Measurements from ENCODE around the gene DPP6. TPM values are rescaled to one million over a fixed set of nuclear protein-coding genes. Genes with fewer than 3 reads are reported as not detected.

Gene DPP6
- total and polyA plus RNA-seq, 2 experiments from 2014 or later: not detected

DNA sequence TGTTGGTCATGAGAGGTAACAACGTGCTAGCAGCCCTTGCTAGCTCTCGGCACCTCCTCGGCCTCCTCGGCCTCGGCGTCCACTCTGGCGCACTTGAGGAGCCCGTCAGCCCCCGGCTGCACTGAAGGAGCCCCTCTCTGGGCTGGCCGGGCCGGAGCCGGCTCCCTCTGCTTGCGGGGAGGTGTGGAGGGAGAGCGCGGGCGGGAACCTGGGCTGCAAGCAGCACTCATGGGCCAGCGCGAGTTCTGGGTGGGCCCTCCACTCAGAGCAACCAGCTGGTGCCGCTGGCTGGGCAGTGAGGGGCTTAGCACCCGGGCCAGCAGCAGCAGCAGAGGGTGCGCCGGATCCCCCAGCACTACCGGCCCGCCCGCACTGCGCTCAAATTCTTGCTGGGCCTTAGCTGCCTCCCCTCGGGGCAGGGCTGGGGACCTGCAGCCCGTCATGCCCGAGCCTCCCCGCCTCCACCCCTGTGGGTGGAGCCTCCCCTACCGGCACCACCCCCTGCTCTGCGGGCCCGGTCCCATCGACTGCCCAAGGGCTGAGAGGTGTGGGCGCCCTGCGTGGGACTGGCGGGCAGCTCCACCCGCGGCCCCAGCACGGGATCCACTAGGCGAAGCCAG lies 854.6 kb downstream of the DPP6 start:
- DNase-seq (ENCODE audit: low spot score) (no peak), ATAC-seq (no peak)
- Mint-ChIP-seq H3K27me3 (ENCODE audit: insufficient read depth, low read depth, poor library complexity) (peaks cover 16% of the 10 kb centered on the region), H3K9me3 (peaks cover 63% of the 10 kb centered on the region), H3K4me3 (no peak overlapping the region), H3K4me1 (no peaks in the 10 kb centered on the region), H3K27ac (no peak overlapping the region), H3K36me3 (ENCODE audit: low read depth) (peaks cover 16% of the 10 kb centered on the region)
- Histone ChIP-seq H3K27ac (ENCODE audit: low read depth) (no peak overlapping the region), H3K36me3 (ENCODE audit: insufficient read depth) (no peaks in the 10 kb centered on the region; the same call in 1 of the 2 replicates), H3K4me2 (no peak overlapping the region), H3K4me1 (ENCODE audit: insufficient read depth) (no peaks in the 10 kb centered on the region), H3K4me3 (no peak overlapping the region), H3K79me2 (replicated peaks; ENCODE audit: insufficient read depth) (no peaks in the 10 kb centered on the region), H2AFZ (no peak overlapping the region), H3K9me2 (ENCODE audit: insufficient read depth) (no peaks in the 10 kb centered on the region), H3K27me3 (ENCODE audit: insufficient read depth) (no peaks in the 10 kb centered on the region), H3F3A (replicated peaks; ENCODE audit: low read depth) (no peaks in the 10 kb centered on the region), H4K20me1 (replicated peaks; ENCODE audit: insufficient read depth) (no peaks in the 10 kb centered on the region)
- TF ChIP-seq STAT1 (IDR thresholded peaks at IDR 0.05; ENCODE audit: unreplicated experiment) (no peak), REST (IDR thresholded peaks at IDR 0.05; ENCODE audit: unreplicated experiment) (no peak), JUNB (IDR thresholded peaks at IDR 0.05; ENCODE audit: unreplicated experiment) (no peak), EZH2phosphoT487 (IDR thresholded peaks at IDR 0.05; ENCODE audit: unreplicated experiment) (no peak)

DNA sequence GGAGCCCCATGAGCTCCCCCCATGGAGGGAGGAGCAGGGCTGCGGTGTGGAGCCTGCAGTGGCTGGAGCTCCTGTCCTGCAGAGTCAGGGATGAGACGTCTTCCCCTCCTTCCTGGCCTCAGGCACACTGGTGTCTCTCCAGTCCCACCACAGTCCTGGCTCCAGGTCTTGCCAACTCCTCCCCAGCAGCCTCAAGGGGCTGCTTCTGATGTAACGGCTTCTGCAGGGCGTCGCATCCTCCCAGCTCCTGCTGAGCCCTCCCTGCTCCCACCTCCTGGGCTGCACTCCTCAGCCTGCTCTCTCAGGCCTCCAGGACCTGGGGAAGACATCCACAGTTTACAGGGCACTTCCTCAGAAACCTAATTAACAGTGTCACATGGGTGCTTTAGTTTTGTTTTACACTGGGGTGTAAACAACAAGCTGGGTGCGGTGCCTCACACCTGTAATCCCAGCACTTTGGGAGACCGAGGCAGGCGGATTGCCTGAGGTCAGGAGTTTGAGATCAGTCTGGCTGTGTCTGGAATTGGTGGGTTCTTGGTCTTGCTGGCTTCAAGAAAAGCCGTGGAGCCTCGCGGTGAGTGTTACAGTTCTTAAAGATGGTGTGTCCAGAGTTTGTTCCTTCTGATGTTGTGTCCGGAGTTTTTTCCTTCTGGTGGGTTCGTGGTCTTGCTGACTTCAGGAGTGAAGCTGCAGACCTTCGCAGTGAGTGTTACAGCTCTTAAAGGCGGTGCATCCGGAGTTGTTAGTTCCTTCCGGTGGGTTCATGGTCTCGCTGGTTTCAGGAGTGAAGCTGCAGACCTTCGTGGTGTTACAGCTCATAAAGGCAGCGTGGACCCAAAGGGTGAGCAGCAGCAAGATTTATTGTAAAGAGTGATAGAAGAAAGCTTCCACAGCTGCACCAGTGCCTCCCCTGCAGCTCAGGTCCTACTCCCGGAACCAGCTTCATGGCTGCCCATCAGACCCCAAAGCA lies 855.7 kb downstream of the DPP6 start:
- Mint-ChIP-seq H3K4me3 (no peak overlapping the region), H3K36me3 (ENCODE audit: low read depth) (peaks cover 16% of the 10 kb centered on the region), H3K4me1 (no peaks in the 10 kb centered on the region), H3K27ac (no peak overlapping the region), H3K9me3 (peaks cover 63% of the 10 kb centered on the region), H3K27me3 (ENCODE audit: insufficient read depth, low read depth, poor library complexity) (peaks cover 16% of the 10 kb centered on the region)
- H3F3A ChIP-seq (replicated peaks; ENCODE audit: low read depth): no peaks in the 10 kb centered on the region
- no peaks in the 10 kb centered on the region for H3K27me3 ChIP-seq (ENCODE audit: insufficient read depth)
- no peak for DNase-seq (ENCODE audit: low spot score)
- H3K36me3 ChIP-seq (ENCODE audit: insufficient read depth): no peaks in the 10 kb centered on the region; the same call in 1 of the 2 replicates
- H3K9me2 ChIP-seq (ENCODE audit: insufficient read depth): no peaks in the 10 kb centered on the region
- ATAC-seq: no peak
- TF ChIP-seq CREB1 (CRISPR knock-in tag; IDR thresholded peaks at IDR 0.05; ENCODE audit: low read depth): no peak
- H3K4me1 ChIP-seq (ENCODE audit: insufficient read depth): no peaks in the 10 kb centered on the region
- H4K20me1 ChIP-seq (replicated peaks; ENCODE audit: insufficient read depth): no peaks in the 10 kb centered on the region
- H3K27ac ChIP-seq (ENCODE audit: low read depth): no peak overlapping the region
- no peak overlapping the region for H3K4me2 ChIP-seq
- H3K4me3 ChIP-seq: no peak overlapping the region
- no peaks in the 10 kb centered on the region for H3K79me2 ChIP-seq (replicated peaks; ENCODE audit: insufficient read depth)
- H2AFZ ChIP-seq: no peak overlapping the region
